G401 (cell line): ENCODE data around the gene RNF214. TPM values are rescaled to one million over a fixed set of nuclear protein-coding genes. Genes with fewer than 3 reads are reported as not detected.
A peak's percentile ranks its signal among the peaks of the same experiment; 100 is the strongest.
"Not testable (repeated sequence)": the region's sequence is repeated elsewhere in the genome, so short reads cannot be mapped to it uniquely, and the experiment has no call there.

Source experiments
- DNase-seq: peaks from one replicate; pipeline ENCODE4 v3.0.0-alpha.2; 2015; ENCODE audit warnings: low spot score
- in situ Hi-C: cut with HindIII; loops from 2 replicates; pipeline ENCODE4 v1.10.0; 2016; ENCODE audit warnings: low sequenced_read_pairs, mixed read lengths
- total RNA-seq: library from RNA; depleted of rRNA; stranded (reverse); fragments of >200 nt; shearing (Covaris generic); gene quantifications from 2 replicates; pipeline ENCODE4 v1.2.3, GENCODE V29; 2014

Gene RNF214
- total RNA-seq, 1 experiment from 2014 or later, result 5.5 TPM

DNA sequence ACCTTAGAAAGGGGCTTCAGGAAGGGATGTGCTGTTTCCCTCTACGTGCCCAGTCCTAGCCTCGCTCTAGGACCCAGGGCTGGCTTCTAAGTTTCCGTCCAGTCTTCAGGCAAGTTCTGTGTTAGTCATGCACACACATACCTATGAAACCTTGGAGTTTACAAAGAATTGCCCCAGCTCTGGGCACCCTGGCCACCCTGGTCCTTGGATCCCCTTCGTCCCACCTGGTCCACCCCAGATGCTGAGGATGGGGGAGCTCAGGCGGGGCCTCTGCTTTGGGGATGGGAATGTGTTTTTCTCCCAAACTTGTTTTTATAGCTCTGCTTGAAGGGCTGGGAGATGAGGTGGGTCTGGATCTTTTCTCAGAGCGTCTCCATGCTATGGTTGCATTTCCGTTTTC, 35.5 kb upstream of the RNF214 start:
- no peak for DNase-seq
- in situ Hi-C loops, result no loop called here

- in situ Hi-C loops, result no loop called here
- DNase-seq, result no peak
Observed at GRCh38 chr11:117197516-117198456, 34.7 kb upstream of the RNF214 start.

GRCh38 chr11:117198613-117199012, 33.9 kb upstream of the RNF214 start:
- in situ Hi-C loops, result no loop called here
- DNase-seq, result no peak

DNA sequence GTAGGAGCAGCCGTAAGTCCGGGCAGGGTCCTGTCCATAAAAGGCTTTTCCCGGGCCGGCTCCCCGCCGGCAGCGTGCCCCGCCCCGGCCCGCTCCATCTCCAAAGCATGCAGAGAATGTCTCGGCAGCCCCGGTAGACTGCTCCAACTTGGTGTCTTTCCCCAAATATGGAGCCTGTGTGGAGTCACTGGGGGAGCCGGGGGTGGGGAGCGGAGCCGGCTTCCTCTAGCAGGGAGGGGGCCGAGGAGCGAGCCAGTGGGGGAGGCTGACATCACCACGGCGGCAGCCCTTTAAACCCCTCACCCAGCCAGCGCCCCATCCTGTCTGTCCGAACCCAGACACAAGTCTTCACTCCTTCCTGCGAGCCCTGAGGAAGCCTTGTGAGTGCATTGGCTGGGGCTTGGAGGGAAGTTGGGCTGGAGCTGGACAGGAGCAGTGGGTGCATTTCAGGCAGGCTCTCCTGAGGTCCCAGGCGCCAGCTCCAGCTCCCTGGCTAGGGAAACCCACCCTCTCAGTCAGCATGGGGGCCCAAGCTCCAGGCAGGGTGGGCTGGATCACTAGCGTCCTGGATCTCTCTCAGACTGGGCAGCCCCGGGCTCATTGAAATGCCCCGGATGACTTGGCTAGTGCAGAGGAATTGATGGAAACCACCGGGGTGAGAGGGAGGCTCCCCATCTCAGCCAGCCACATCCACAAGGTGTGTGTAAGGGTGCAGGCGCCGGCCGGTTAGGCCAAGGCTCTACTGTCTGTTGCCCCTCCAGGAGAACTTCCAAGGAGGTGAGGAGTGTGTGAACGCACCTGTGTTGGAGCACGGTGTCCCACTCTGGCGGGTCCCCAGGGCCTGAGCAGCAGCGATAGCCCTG, 33.2 kb upstream of the RNF214 start, which contains the start of gene TAGLN:
TSS of gene TAGLN (plus strand) at position 318 of the 863 bp plus-strand sequence. CDS start 3,644 bp downstream, outside the sequence.
- in situ Hi-C loops, result no loop called here
- DNase-seq, result peak; percentile 29

GRCh38 chr11:117199916-117200812, 32.3 kb upstream of the RNF214 start:
- in situ Hi-C loops, result no loop called here
- no peak for DNase-seq

GRCh38 chr11:117200813-117201657, 31.4 kb upstream of the RNF214 start:
- DNase-seq, result no peak
- in situ Hi-C loops, result no loop called here

GRCh38 chr11:117201658-117202305, 30.7 kb upstream of the RNF214 start:
- DNase-seq, result no peak
- in situ Hi-C loops, result no loop called here

DNA sequence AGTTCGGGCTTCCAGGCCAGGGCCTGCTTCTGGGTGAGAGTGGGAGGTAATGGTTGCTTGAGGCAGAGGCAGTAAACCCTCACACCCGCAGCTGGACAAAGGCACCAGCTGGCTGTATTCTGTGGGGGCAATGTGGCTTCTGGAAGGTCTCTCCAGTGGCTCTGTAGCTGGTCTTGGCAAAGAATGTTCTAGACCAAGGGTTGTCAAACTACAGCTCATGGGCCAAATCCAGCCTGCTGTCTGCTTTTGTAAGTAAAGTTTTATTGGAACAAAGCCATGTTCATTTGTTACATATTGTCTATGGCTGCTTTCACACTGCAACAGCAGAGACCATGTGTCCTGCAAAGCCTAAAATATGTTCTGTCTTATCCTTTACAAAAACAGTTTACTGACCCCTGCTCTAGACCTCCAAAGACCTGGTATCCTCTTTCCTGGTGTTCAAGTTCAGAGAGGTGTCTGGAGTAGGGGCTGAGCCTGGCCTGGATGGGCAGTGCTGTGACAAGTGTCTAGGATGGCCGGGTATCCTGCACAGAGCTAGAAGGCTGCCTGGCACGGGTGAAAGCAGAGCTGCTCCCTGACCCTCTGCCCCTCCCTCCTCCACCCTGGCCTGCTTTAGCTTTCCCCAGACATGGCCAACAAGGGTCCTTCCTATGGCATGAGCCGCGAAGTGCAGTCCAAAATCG, 29.9 kb upstream of the RNF214 start:
- in situ Hi-C loops, result no loop called here
- no peak for DNase-seq

- DNase-seq, result no peak
Observed at GRCh38 chr11:117203069-117203407, 29.4 kb upstream of the RNF214 start.

DNA sequence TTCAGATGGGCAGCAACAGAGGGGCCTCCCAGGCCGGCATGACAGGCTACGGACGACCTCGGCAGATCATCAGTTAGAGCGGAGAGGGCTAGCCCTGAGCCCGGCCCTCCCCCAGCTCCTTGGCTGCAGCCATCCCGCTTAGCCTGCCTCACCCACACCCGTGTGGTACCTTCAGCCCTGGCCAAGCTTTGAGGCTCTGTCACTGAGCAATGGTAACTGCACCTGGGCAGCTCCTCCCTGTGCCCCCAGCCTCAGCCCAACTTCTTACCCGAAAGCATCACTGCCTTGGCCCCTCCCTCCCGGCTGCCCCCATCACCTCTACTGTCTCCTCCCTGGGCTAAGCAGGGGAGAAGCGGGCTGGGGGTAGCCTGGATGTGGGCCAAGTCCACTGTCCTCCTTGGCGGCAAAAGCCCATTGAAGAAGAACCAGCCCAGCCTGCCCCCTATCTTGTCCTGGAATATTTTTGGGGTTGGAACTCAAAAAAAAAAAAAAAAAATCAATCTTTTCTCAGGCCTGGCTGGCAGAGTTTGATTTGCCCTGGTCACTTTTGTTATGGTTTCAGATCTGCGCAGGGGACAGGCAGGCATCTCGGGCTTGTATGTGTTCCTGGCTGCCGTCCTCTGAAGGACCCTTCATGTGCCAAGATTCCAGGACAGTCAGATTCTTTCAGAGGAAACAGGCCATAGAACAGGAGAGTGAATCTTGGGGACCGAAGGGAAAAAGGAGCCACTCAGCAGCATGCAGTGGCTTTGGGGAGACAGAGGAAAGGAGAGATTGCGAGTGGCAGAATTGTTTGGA, 28.0 kb upstream of the RNF214 start:
- in situ Hi-C loops, result no loop called here
- DNase-seq, result no peak

More at GRCh38 chr11:117203069-117203407, 29.4 kb upstream of the RNF214 start:
- in situ Hi-C loops, result no loop called here

- in situ Hi-C loops, result no loop called here
- no peak for DNase-seq
Observed at GRCh38 chr11:117205211-117205818, 27.2 kb upstream of the RNF214 start.

- in situ Hi-C loops, DNase-seq: not testable (repeated sequence)
Observed at GRCh38 chr11:117206111-117206510, 26.4 kb upstream of the RNF214 start.

DNA sequence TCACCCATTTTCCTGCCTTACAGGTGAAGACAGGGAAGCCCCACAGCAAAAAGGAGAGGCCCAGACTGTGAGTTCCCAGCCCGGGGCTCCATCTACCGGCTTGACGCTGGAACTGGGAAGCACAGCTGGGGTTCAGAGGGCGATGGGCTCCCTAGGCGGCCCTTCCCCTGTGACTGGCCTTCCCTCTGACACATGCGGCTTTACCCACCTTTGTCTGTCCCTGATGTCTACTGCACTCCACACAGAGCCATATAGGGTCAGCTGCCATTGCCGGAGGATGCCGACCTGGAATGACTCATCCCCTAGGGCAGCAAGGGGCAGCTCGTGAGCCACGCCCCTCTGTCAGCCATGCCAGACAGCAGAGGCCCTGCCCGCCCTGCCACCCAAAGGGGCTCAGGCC, 25.6 kb upstream of the RNF214 start:
- in situ Hi-C loops, DNase-seq: not testable (repeated sequence)

GRCh38 chr11:117207481-117207880, 25.0 kb upstream of the RNF214 start:
- DNase-seq, in situ Hi-C loops: not testable (repeated sequence)

DNA sequence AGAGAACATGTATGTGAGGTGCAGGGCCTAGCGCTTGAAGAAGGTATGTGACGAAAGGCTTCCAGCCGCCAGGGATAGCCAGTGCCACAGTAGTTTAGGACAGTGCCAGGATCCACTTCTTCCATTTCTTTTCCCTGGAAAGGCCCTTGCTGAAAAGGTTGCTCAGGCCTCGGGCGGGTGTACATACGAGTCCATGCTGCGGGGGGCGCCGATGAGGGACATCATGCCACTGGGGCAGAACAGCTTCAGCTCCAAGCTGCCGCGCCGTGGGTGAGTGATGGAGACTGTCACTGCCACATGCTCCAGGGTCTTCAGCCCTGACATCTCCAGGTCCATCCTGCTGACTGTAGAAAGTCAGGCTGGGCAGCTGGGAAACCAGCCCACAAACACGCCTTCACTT, 23.8 kb upstream of the RNF214 start:
- DNase-seq, in situ Hi-C loops: not testable (repeated sequence)
